Testis (tissue), 2 donors: Measurements from ENCODE around the gene ENTREP1.

Source experiments
- CTCF ChIP-seq, 3 experiments: fragments of 450-650 bp in 2 of 3; fragments of 200-600 bp in 1 of 3; sonication (generic) in 1 of 3; IDR thresholded peaks; one replicate each; pipeline ENCODE4 v1.5.1; 2016 to 2019; ENCODE audit warnings: antibody characterized with exemption in 3 of 3, mild to moderate bottlenecking in 2 of 3, moderate library complexity in 1 of 3
- POLR2A ChIP-seq: fragments of 450-650 bp; IDR thresholded peaks from one replicate; pipeline ENCODE4 v1.6.1; 2017; ENCODE audit warnings: antibody characterized with exemption, mild to moderate bottlenecking, moderate library complexity

DNA sequence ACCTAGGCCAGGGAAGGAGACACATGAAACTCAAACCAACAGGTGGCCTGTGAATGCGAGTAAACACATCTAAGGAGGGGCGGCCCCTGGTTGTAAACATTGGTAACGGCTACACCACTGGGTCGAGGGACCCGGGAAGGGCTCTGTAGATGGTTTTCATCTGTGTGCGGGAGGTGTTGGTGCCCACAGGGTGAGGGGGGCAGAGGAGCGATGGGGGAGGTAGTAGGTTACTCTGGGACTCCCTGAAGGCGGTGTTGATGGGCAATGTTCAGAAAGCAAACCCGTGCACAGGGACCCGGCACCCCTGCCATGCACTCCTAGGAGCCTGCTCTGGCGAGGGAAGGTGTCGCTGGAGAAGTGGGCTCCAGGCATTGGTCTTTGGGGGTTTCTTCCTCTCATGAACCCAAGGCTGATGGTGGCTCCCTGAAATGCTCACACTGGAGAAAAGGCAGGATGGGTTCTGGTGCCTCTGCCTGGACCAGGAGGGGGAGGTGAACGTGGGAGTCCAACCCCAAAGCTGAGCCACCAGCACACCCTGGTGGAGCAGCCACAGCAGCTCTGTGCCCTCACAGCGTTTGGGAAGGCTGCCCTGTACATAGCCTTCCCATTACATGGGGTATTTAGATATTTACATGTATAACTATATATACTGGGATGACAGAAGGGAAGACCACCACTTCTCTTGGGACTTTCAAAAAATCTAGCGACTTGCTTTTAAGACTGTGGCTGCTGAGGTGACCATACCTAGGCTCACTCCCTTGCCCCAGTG lies 103.2 kb downstream of the ENTREP1 start:
- no peak for TF ChIP-seq POLR2A
- no peak for TF ChIP-seq CTCF (IDR thresholded peaks at IDR 0.05)
